Adrenal gland (tissue), 5 donors: Measurements from ENCODE around the gene SH2D2A.

Source experiments
- CTCF ChIP-seq, 6 experiments: fragments of 450-650 bp in 4 of 6; fragments of 200-600 bp in 2 of 6; sonication (generic) in 1 of 6; IDR thresholded peaks; 1 replicate in 5 of 6; 2 replicates in 1 of 6; pipeline versions ENCODE4 v1.5.1 to v1.8.0; 2016 to 2021; ENCODE audit warnings: antibody characterized with exemption in 6 of 6, mild to moderate bottlenecking in 2 of 6, moderate library complexity in 1 of 6
- POLR2A ChIP-seq, 2 donors: fragments of 450-650 bp; IDR thresholded peaks; one replicate each; pipeline ENCODE4 v1.6.1; 2017; ENCODE audit warnings: antibody characterized with exemption in 2 of 2, mild to moderate bottlenecking in 2 of 2, moderate library complexity in 1 of 2
- donor health status: DM: no; HTN: no; CAD: no.

DNA sequence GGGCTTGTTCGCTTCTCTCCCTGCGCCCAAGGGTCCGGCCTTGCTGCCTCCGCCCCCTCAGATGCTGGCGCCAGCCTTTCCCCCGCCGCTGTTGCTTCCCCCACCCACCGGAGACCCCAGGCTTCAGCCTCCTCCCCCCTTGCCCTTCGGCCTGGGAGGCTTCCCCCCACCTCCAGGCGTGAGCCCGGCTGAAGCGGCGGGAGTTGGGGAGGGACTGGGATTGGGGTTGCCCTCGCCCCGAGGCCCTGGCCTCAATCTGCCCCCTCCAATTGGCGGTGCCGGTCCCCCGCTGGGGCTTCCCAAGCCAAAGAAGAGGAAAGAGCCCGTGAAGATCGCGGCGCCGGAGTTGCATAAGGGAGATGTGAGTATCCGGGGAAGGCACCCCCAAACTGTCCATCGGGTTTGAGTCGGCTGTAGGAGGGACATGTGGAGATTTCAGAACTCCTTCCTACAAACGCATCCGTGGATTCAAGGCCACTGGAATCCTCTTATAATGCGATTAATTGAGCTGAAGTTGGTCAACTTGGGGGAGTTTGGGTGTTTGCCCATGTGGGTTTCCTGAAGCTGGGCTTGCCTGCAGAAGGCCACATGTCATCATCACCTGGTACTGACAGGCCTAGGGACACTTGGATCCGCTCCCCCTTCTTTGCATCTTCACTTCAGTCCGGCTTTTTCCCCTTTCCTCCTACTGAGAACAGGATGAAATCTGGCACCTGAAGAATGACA is 48.6 kb downstream of the SH2D2A start:
- no peak for TF ChIP-seq CTCF (IDR thresholded peaks at IDR 0.05)
- TF ChIP-seq POLR2A (IDR thresholded peaks at IDR 0.05) = peak in 1 of 2 donors; percentile 9
